HEK293 (cell line): ENCODE measurements around the gene SAPCD1.

ENCODE experiments used
- BCL11A ChIP-seq: fragments of 450-650 bp; formaldehyde crosslinking; IDR thresholded peaks from 2 replicates; pipeline ENCODE4 v1.5.1; 2016; ENCODE audit warnings: low read depth, missing biosample characterization, missing genetic modification characterization
- ZEB2 ChIP-seq: fragments of 450-650 bp; formaldehyde crosslinking; IDR thresholded peaks from 2 replicates; pipeline ENCODE4 v1.5.1; 2016; ENCODE audit warnings: missing biosample characterization, missing genetic modification characterization
- ZFP69B ChIP-seq: fragments of 450-650 bp; formaldehyde crosslinking; IDR thresholded peaks from 2 replicates; pipeline ENCODE4 v1.5.1; 2016; ENCODE audit warnings: missing biosample characterization, missing genetic modification characterization
- ZNF132 ChIP-seq: fragments of 450-650 bp; formaldehyde crosslinking; IDR thresholded peaks from 2 replicates; pipeline ENCODE4 v1.5.1; 2017; ENCODE audit warnings: missing biosample characterization, missing genetic modification characterization, borderline replicate concordance
- ZNF140 ChIP-seq: fragments of 450-650 bp; formaldehyde crosslinking; IDR thresholded peaks from 2 replicates; pipeline ENCODE4 v1.5.1; 2016; ENCODE audit warnings: missing biosample characterization, missing genetic modification characterization
- ZNF211 ChIP-seq: fragments of 450-650 bp; formaldehyde crosslinking; IDR thresholded peaks from 2 replicates; pipeline ENCODE4 v1.5.1; 2016; ENCODE audit warnings: low read depth, missing biosample characterization, missing genetic modification characterization
- ZNF561 ChIP-seq: fragments of 450-650 bp; IDR thresholded peaks from 2 replicates; pipeline ENCODE4 v1.5.1; 2018; ENCODE audit warnings: missing biosample characterization, missing genetic modification characterization, borderline replicate concordance
- ZNF610 ChIP-seq: fragments of 450-650 bp; formaldehyde crosslinking; IDR thresholded peaks from 2 replicates; pipeline ENCODE4 v1.5.1; 2016; ENCODE audit warnings: missing biosample characterization, missing genetic modification characterization, borderline replicate concordance
- TF ChIP-seq, protein P1 (sequence below): fragments of 450-650 bp; formaldehyde crosslinking; IDR thresholded peaks from 2 replicates; pipeline ENCODE4 v1.5.1; 2016; ENCODE audit warnings: missing biosample characterization, missing genetic modification characterization
- TF ChIP-seq, protein P2 (sequence below): fragments of 450-650 bp; formaldehyde crosslinking; conservative IDR thresholded peaks from 2 replicates; pipeline ENCODE4 v1.5.1; 2016; ENCODE audit warnings: low read depth, missing biosample characterization, missing genetic modification characterization
- TF ChIP-seq, protein P3 (sequence below): fragments of 450-650 bp; formaldehyde crosslinking; IDR thresholded peaks from 2 replicates; pipeline ENCODE4 v1.5.1; 2016; ENCODE audit warnings: missing biosample characterization, missing genetic modification characterization, borderline replicate concordance
- TF ChIP-seq, protein P4 (sequence below): fragments of 450-650 bp; formaldehyde crosslinking; IDR thresholded peaks from 2 replicates; pipeline ENCODE4 v1.5.1; 2016; ENCODE audit warnings: missing biosample characterization, missing genetic modification characterization
- TF ChIP-seq, protein P5 (sequence below): fragments of 450-650 bp; formaldehyde crosslinking; IDR thresholded peaks from 2 replicates; pipeline ENCODE4 v1.5.1; 2016; ENCODE audit warnings: missing biosample characterization, missing genetic modification characterization
- TF ChIP-seq, protein P6 (sequence below): fragments of 450-650 bp; formaldehyde crosslinking; IDR thresholded peaks from 2 replicates; pipeline ENCODE4 v1.5.1; 2017; ENCODE audit warnings: missing biosample characterization, missing genetic modification characterization

DNA sequence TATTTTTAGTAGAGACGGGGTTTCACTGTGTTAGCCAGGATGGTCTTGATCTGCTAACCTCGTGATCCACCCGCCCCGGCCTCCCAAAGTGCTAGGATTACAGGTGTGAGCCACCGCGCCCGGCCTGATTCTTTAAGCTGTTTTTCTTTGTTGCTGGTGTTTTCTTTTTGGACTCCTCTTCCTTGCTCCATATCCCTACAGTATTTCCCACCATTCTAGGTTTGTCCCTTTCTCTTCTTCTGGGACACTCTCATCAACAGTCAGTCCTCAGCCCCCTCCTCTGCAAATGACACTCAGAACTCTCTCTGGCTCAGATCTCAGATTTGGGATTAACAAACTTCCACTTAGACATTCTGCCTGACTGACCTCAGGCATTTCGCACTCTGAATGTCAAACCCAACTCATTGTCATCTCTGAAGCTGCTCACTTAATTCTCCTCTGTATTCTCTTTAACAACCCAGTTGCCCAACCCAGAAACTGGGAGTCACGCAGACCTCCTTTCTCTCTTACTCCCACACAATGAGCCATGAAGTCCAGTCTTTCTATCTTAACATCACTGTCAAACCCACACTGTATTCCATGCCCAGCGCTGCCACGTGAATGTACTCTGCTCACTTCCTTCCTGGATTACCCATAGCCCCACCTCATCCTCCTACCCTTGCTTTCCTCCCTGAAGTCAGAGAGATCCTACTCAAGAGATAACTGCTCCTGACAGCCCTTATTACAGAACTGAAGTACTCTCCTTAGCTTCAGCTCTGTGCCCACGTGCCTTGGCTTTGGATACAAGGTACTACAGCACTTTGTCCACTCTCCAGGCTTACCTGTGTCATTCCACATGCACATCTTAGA, 36.7 kb upstream of the SAPCD1 start:
- TF ChIP-seq ZNF610 (no peak), ZNF211 (tag by site-specific recombination) (no peak), ZNF561 (tag by site-specific recombination) (no peak), ZFP69B (tag by site-specific recombination) (no peak), ZNF132 (tag by site-specific recombination) (no peak), ZEB2 (no peak), ZNF140 (tag by site-specific recombination) (no peak), BCL11A (no peak)
- TF ChIP-seq, protein P1, sequence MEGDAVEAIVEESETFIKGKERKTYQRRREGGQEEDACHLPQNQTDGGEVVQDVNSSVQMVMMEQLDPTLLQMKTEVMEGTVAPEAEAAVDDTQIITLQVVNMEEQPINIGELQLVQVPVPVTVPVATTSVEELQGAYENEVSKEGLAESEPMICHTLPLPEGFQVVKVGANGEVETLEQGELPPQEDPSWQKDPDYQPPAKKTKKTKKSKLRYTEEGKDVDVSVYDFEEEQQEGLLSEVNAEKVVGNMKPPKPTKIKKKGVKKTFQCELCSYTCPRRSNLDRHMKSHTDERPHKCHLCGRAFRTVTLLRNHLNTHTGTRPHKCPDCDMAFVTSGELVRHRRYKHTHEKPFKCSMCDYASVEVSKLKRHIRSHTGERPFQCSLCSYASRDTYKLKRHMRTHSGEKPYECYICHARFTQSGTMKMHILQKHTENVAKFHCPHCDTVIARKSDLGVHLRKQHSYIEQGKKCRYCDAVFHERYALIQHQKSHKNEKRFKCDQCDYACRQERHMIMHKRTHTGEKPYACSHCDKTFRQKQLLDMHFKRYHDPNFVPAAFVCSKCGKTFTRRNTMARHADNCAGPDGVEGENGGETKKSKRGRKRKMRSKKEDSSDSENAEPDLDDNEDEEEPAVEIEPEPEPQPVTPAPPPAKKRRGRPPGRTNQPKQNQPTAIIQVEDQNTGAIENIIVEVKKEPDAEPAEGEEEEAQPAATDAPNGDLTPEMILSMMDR (tag by site-specific recombination) = no peak
- TF ChIP-seq, protein P2, sequence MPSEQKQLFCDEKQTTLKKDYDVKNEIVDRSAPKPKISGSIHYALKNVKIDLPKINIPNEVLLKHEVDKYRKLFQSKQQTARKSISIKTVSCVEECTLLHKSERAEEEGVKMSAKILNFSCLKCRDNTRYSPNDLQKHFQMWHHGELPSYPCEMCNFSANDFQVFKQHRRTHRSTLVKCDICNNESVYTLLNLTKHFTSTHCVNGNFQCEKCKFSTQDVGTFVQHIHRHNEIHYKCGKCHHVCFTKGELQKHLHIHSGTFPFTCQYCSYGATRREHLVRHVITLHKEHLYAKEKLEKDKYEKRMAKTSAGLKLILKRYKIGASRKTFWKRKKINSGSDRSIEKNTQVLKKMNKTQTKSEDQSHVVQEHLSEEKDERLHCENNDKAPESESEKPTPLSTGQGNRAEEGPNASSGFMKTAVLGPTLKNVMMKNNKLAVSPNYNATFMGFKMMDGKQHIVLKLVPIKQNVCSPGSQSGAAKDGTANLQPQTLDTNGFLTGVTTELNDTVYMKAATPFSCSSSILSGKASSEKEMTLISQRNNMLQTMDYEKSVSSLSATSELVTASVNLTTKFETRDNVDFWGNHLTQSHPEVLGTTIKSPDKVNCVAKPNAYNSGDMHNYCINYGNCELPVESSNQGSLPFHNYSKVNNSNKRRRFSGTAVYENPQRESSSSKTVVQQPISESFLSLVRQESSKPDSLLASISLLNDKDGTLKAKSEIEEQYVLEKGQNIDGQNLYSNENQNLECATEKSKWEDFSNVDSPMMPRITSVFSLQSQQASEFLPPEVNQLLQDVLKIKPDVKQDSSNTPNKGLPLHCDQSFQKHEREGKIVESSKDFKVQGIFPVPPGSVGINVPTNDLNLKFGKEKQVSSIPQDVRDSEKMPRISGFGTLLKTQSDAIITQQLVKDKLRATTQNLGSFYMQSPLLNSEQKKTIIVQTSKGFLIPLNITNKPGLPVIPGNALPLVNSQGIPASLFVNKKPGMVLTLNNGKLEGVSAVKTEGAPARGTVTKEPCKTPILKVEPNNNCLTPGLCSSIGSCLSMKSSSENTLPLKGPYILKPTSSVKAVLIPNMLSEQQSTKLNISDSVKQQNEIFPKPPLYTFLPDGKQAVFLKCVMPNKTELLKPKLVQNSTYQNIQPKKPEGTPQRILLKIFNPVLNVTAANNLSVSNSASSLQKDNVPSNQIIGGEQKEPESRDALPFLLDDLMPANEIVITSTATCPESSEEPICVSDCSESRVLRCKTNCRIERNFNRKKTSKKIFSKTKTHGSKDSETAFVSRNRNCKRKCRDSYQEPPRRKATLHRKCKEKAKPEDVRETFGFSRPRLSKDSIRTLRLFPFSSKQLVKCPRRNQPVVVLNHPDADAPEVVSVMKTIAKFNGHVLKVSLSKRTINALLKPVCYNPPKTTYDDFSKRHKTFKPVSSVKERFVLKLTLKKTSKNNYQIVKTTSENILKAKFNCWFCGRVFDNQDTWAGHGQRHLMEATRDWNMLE (tag by site-specific recombination) = no peak
- TF ChIP-seq, protein P3, sequence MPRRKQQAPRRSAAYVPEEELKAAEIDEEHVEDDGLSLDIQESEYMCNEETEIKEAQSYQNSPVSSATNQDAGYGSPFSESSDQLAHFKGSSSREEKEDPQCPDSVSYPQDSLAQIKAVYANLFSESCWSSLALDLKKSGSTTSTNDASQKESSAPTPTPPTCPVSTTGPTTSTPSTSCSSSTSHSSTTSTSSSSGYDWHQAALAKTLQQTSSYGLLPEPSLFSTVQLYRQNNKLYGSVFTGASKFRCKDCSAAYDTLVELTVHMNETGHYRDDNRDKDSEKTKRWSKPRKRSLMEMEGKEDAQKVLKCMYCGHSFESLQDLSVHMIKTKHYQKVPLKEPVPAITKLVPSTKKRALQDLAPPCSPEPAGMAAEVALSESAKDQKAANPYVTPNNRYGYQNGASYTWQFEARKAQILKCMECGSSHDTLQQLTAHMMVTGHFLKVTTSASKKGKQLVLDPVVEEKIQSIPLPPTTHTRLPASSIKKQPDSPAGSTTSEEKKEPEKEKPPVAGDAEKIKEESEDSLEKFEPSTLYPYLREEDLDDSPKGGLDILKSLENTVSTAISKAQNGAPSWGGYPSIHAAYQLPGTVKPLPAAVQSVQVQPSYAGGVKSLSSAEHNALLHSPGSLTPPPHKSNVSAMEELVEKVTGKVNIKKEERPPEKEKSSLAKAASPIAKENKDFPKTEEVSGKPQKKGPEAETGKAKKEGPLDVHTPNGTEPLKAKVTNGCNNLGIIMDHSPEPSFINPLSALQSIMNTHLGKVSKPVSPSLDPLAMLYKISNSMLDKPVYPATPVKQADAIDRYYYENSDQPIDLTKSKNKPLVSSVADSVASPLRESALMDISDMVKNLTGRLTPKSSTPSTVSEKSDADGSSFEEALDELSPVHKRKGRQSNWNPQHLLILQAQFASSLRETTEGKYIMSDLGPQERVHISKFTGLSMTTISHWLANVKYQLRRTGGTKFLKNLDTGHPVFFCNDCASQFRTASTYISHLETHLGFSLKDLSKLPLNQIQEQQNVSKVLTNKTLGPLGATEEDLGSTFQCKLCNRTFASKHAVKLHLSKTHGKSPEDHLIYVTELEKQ (tag by site-specific recombination) = no peak
- TF ChIP-seq, protein P4, sequence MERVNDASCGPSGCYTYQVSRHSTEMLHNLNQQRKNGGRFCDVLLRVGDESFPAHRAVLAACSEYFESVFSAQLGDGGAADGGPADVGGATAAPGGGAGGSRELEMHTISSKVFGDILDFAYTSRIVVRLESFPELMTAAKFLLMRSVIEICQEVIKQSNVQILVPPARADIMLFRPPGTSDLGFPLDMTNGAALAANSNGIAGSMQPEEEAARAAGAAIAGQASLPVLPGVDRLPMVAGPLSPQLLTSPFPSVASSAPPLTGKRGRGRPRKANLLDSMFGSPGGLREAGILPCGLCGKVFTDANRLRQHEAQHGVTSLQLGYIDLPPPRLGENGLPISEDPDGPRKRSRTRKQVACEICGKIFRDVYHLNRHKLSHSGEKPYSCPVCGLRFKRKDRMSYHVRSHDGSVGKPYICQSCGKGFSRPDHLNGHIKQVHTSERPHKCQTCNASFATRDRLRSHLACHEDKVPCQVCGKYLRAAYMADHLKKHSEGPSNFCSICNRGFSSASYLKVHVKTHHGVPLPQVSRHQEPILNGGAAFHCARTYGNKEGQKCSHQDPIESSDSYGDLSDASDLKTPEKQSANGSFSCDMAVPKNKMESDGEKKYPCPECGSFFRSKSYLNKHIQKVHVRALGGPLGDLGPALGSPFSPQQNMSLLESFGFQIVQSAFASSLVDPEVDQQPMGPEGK (tag by site-specific recombination) = no peak
- TF ChIP-seq, protein P5, sequence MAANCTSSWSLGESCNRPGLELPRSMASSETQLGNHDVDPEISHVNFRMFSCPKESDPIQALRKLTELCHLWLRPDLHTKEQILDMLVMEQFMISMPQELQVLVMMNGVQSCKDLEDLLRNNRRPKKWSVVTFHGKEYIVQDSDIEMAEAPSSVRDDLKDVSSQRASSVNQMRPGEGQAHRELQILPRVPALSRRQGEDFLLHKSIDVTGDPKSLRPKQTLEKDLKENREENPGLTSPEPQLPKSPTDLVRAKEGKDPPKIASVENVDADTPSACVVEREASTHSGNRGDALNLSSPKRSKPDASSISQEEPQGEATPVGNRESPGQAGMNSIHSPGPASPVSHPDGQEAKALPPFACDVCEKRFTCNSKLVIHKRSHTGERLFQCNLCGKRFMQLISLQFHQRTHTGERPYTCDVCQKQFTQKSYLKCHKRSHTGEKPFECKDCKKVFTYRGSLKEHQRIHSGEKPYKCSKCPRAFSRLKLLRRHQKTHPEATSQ (tag by site-specific recombination) = no peak
- TF ChIP-seq, protein P6, sequence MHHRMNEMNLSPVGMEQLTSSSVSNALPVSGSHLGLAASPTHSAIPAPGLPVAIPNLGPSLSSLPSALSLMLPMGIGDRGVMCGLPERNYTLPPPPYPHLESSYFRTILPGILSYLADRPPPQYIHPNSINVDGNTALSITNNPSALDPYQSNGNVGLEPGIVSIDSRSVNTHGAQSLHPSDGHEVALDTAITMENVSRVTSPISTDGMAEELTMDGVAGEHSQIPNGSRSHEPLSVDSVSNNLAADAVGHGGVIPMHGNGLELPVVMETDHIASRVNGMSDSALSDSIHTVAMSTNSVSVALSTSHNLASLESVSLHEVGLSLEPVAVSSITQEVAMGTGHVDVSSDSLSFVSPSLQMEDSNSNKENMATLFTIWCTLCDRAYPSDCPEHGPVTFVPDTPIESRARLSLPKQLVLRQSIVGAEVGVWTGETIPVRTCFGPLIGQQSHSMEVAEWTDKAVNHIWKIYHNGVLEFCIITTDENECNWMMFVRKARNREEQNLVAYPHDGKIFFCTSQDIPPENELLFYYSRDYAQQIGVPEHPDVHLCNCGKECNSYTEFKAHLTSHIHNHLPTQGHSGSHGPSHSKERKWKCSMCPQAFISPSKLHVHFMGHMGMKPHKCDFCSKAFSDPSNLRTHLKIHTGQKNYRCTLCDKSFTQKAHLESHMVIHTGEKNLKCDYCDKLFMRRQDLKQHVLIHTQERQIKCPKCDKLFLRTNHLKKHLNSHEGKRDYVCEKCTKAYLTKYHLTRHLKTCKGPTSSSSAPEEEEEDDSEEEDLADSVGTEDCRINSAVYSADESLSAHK = no peak
